Tibial artery (tissue), 4 donors: Measurements from ENCODE around the gene TPD52L1.

Experiments
- DNase-seq, 2 donors: peaks; one replicate each; pipeline ENCODE4 v3.0.0-alpha.2; 2019
- H3K27ac ChIP-seq, 2 donors: fragments of 200-600 bp; sonication (generic) in 1 of 2; 1 replicate in 1 of 2; 2 replicates in 1 of 2; pipeline ENCODE4 v1.5.1; 2018 to 2019; ENCODE audit warnings: mild to moderate bottlenecking in 1 of 2
- H3K27me3 ChIP-seq, 2 donors: fragments of 200-600 bp; sonication (generic) in 1 of 2; one replicate each; pipeline versions ENCODE4 v1.5.1 to v1.6.0; 2016 to 2019
- H3K36me3 ChIP-seq, 3 donors: fragments of 200-600 bp; sonication (generic) in 2 of 3; one replicate each; pipeline ENCODE4 v1.5.1; 2016 to 2019; ENCODE audit warnings: mild to moderate bottlenecking in 2 of 3
- H3K4me1 ChIP-seq, 4 donors: fragments of 200-600 bp; sonication (generic) in 2 of 4; 1 replicate in 3 of 4; 2 replicates in 1 of 4; pipeline ENCODE4 v1.5.1; 2016 to 2019
- H3K4me3 ChIP-seq, 2 donors: fragments of 200-600 bp; sonication (generic) in 1 of 2; 1 replicate in 1 of 2; 2 replicates in 1 of 2; pipeline ENCODE4 v1.5.1; 2018 to 2019; ENCODE audit warnings: mild to moderate bottlenecking in 2 of 2
- H3K9me3 ChIP-seq, 3 donors: fragments of 200-600 bp; sonication (generic) in 1 of 3; one replicate each; pipeline ENCODE4 v1.5.1; 2016 to 2019
- intact Hi-C: fragments of 100-400 bp; cut with DNase I; formaldehyde crosslinking; loops from one replicate; pipeline ENCODE4 v1.15.0; 2023; ENCODE audit warnings: low total_unique reads
- TF ChIP-seq, protein P1 (sequence below), 2 experiments: fragments of 200-600 bp in 1 of 2; fragments of 450-650 bp in 1 of 2; IDR thresholded peaks; one replicate each; pipeline ENCODE4 v1.5.1; 2017 to 2019; ENCODE audit warnings: antibody characterized with exemption in 2 of 2, mild to moderate bottlenecking in 1 of 2, moderate library complexity in 1 of 2

TPD52L1 gene

DNA sequence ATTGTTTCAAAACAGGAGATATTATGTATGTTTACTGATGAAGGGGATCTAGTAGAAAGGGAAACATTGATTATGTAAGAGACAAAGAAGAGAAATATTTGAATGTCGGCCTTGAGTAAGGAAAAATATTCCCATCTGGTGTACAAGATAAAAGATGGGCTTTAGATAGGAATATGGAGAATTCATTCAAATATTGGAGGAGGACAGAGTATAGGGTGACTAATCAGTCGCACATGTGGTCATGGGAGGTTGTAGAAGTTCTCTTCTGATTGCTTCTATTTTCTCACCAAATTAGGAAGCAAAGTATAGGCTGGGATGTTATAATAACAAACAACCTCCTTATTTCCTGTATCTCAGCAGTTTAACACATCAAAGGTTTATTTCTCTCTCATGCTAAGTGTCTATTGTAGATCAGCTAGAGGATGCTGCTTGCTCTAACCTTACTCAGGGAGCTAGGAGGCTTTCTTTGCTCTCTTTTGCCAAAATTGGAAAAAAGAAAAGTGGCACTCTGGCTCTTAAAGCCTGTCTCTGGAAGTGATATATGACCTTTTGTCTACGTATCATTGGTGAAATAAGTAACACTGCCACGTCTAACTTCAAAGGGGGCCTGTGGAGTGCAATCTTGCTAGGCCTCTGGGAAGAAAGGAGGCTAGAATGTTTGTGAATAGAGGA, 149.4 kb downstream of the TPD52L1 start:
- H3K9me3 ChIP-seq, result no peaks in the 10 kb centered on the region
- H3K27ac ChIP-seq, result no peak overlapping the region
- H3K36me3 ChIP-seq, result peaks cover 0 to 13% (median under 1%) of the 10 kb centered on the region in 3 donors
- DNase-seq, result no peak
- intact Hi-C loops, result loop anchor here (5.0 to 10.0 kb wide), 2 partner anchors 151 to 672 kb away; partner anchors contain the start of gene TPD52L1
- H3K4me1 ChIP-seq, result peaks cover 0 to 27% (median 14%) of the 10 kb centered on the region in 4 donors
- no peaks in the 10 kb centered on the region for H3K27me3 ChIP-seq
- TF ChIP-seq, protein P1, sequence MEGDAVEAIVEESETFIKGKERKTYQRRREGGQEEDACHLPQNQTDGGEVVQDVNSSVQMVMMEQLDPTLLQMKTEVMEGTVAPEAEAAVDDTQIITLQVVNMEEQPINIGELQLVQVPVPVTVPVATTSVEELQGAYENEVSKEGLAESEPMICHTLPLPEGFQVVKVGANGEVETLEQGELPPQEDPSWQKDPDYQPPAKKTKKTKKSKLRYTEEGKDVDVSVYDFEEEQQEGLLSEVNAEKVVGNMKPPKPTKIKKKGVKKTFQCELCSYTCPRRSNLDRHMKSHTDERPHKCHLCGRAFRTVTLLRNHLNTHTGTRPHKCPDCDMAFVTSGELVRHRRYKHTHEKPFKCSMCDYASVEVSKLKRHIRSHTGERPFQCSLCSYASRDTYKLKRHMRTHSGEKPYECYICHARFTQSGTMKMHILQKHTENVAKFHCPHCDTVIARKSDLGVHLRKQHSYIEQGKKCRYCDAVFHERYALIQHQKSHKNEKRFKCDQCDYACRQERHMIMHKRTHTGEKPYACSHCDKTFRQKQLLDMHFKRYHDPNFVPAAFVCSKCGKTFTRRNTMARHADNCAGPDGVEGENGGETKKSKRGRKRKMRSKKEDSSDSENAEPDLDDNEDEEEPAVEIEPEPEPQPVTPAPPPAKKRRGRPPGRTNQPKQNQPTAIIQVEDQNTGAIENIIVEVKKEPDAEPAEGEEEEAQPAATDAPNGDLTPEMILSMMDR (IDR thresholded peaks at IDR 0.05), result no peak
- H3K4me3 ChIP-seq, result no peak overlapping the region

DNA sequence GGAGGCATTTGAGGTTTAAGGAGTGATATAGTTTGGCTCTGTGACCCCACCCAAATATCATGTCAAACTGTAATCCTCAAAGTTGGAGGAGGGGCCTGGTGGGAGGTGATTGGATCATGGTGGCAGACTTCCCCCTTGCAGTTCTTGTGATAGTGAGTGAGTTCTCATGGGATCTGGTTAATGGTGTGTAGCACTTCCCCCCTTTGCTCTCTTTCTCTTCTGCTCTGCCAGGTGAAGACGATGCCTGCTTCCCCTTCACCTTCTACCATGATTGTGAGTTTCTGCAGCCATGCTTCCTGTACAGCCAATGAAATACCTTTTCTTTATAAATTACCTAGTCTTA, 149.9 kb downstream of the TPD52L1 start:
- no peak for DNase-seq
- Histone ChIP-seq H3K27ac (no peak overlapping the region), H3K9me3 (no peaks in the 10 kb centered on the region), H3K27me3 (no peaks in the 10 kb centered on the region), H3K4me3 (no peak overlapping the region), H3K4me1 (peaks cover 0 to 32% (median 14%) of the 10 kb centered on the region in 4 donors), H3K36me3 (peaks cover 0 to 13% (median 0%) of the 10 kb centered on the region in 3 donors)
- TF ChIP-seq, protein P1 (IDR thresholded peaks at IDR 0.05), result no peak
- intact Hi-C loops, result loop anchor here (5.0 to 10.0 kb wide), 2 partner anchors 151 to 671 kb away; partner anchors contain the start of gene TPD52L1

- TF ChIP-seq, protein P1 (IDR thresholded peaks at IDR 0.05), result no peak
- intact Hi-C loops, result loop anchor here (5.0 to 10.0 kb wide), 2 partner anchors 153 to 670 kb away; partner anchors contain the start of gene TPD52L1
Observed at GRCh38 chr6:125304970-125305660, 151.5 kb downstream of the TPD52L1 start.

DNA sequence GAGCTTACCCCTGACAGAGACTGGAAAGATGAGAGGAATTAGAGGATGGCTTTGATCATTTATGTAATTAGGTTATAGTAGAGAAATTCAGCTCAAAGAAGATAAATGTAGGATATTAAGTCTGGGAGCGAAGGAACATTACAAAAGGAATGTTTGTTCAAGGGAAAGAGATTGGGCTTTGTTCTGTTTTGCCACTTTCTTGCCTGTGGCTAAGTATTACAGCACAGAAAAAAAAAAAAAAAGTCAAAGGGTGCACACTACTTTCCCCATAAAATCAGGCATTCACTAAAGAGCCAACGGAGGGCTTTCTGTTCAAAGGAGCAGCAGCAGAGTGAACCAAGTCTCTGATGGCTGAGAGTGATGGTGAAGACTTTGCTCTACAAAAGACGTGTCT, 153.2 kb downstream of the TPD52L1 start:
- peaks cover 0 to 21% (median 5%) of the 10 kb centered on the region in 4 donors for H3K4me1 ChIP-seq
- no peak for DNase-seq
- TF ChIP-seq, protein P1 (IDR thresholded peaks at IDR 0.05), result no peak
- H3K27me3 ChIP-seq, result no peaks in the 10 kb centered on the region
- no peaks in the 10 kb centered on the region for H3K9me3 ChIP-seq
- H3K27ac ChIP-seq, result no peak overlapping the region
- peaks cover 0 to 4% (median 0%) of the 10 kb centered on the region in 3 donors for H3K36me3 ChIP-seq
- no peak overlapping the region for H3K4me3 ChIP-seq
- intact Hi-C loops, result loop anchor here (10.0 kb wide), 1 partner anchor 668 kb away; no protein-coding TSS in a partner anchor

More at GRCh38 chr6:125304970-125305660, 151.5 kb downstream of the TPD52L1 start:
- H3K4me1 ChIP-seq, result peaks cover 0 to 23% (median 6%) of the 10 kb centered on the region in 4 donors
- no peak overlapping the region for H3K27ac ChIP-seq
- H3K27me3 ChIP-seq, result no peaks in the 10 kb centered on the region
- H3K4me3 ChIP-seq, result no peak overlapping the region
- no peaks in the 10 kb centered on the region for H3K9me3 ChIP-seq
- DNase-seq, result no peak
- H3K36me3 ChIP-seq, result peaks cover 0 to 4% (median 0%) of the 10 kb centered on the region in 3 donors

- Histone ChIP-seq H3K4me3 (no peak overlapping the region), H3K27ac (no peak overlapping the region), H3K27me3 (no peaks in the 10 kb centered on the region), H3K36me3 (peaks cover 0 to 4% (median 0%) of the 10 kb centered on the region in 3 donors), H3K9me3 (no peaks in the 10 kb centered on the region), H3K4me1 (peaks cover 0 to 26% (median 5%) of the 10 kb centered on the region in 4 donors)
- TF ChIP-seq, protein P1 (IDR thresholded peaks at IDR 0.05), result no peak
- intact Hi-C loops, result loop anchor here (10.0 kb wide), 1 partner anchor 668 kb away; no protein-coding TSS in a partner anchor
- no peak for DNase-seq
Observed at GRCh38 chr6:125307150-125307838, 153.7 kb downstream of the TPD52L1 start.
